ENCODE measurements around the gene MTX1. TPM values are rescaled to one million over a fixed set of nuclear protein-coding genes. Genes with fewer than 3 reads are reported as not detected.
"Not testable (repeated sequence)": the region's sequence is repeated elsewhere in the genome, so short reads cannot be mapped to it uniquely, and the experiment has no call there.

Gene MTX1
- total and polyA plus RNA-seq, 4 experiments from 2014 or later, result 17.7 to 65.5 (median 30.4) TPM

DNA sequence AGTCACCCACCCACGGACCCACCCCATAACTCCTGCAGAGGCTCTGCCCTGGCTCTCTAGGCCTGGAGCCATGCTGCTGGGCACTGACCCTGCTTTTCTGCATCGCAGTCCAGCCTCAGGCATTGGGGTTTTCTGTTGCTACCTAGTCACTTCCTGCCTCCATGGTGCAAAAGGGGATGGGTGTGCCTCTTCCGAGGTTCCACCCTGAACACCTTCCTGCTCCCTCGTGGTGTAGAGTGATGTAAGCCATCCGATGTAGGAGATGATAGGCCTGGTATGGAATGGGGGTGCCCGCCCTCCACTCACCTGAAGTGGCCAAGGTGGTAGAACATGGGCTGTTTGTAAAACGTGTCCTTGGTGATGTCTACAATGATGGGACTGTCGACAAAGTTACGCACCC is 26.9 kb downstream of the MTX1 start:
- H3K27me3 Mint-ChIP-seq; H3K4me3 ChIP-seq (ENCODE audit: low read length in 2 of 2); H3K36me3 ChIP-seq (ENCODE audit: insufficient read depth, low read length); H3K9me3 Mint-ChIP-seq; H3K9me3 ChIP-seq (ENCODE audit: control insufficient read depth in 1 of 2, low read length in 2 of 2); H3K27me3 ChIP-seq (ENCODE audit: insufficient read depth, low read length); intact Hi-C loops (cut with micrococcal nuclease); POLR2A ChIA-PET (ENCODE audit: partially characterized antibody): not testable (repeated sequence)
- Mint-ChIP-seq H3K4me3 (peak overlapping the region in 6 of 8 donors; percentile 2 to 71 (median 46)), H3K4me1 (peaks cover 9 to 25% (median 21%) of the 10 kb centered on the region in 4 donors), H3K36me3 (peaks cover 21 to 33% of the 10 kb centered on the region in 2 donors), H3K27ac (peak overlapping the region; percentile 74 to 95 (median 86))
- peak in 2 of 5 donors; percentile 26 to 39 for DNase-seq
- H3K27ac ChIP-seq (ENCODE audit: low read depth, low read length), result peak overlapping the region; percentile 14
- CTCF ChIA-PET (ENCODE audit: partially characterized antibody), result interaction anchor here (1.7 kb wide), 1 partner anchor 15 kb away, joined by 7 read pairs; no protein-coding TSS in a partner anchor
- H3K4me1 ChIP-seq (ENCODE audit: insufficient read depth, low read length), result peaks cover 22% of the 10 kb centered on the region

DNA sequence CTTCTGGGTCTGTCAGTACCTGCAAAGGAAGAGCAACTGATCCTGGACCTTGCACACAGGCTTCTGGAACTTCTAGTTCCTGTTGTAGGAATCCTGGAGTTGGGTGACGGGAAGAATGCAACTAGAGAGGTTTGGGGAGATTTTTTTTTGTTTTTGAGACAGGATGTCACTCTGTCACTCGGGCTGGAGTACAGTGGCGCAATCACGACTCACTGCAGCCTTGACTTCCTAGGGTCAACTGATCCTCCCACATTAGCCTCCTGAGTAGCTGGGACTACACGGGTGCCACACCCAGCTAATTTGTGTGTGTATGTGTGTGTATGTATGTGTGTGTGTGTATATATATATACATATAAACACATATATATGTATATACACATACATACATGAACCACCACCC is 28.0 kb downstream of the MTX1 start:
- Histone ChIP-seq H3K36me3 (ENCODE audit: insufficient read depth, low read length) (peaks cover 6% of the 10 kb centered on the region), H3K4me3 (ENCODE audit: low read length in 2 of 2) (no peak overlapping the region), H3K9me3 (ENCODE audit: control insufficient read depth in 1 of 2, low read length in 2 of 2) (no peaks in the 10 kb centered on the region), H3K27me3 (ENCODE audit: insufficient read depth, low read length) (no peaks in the 10 kb centered on the region), H3K4me1 (ENCODE audit: insufficient read depth, low read length) (peaks cover 32% of the 10 kb centered on the region), H3K27ac (ENCODE audit: low read depth, low read length) (no peak overlapping the region)
- ChIA-PET CTCF (ENCODE audit: partially characterized antibody) (interaction anchor here (0.5 to 1.7 kb wide), 3 partner anchors 13 to 29 kb away, joined by 3 to 7 read pairs (median 3); no protein-coding TSS in a partner anchor), POLR2A (ENCODE audit: partially characterized antibody) (no interaction called here)
- Mint-ChIP-seq H3K4me1 (peaks cover 15 to 36% (median 29%) of the 10 kb centered on the region in 4 donors), H3K27ac (peak overlapping the region in 6 of 7 donors; percentile 62 to 95 (median 78)), H3K27me3 (no peaks in the 10 kb centered on the region), H3K9me3 (no peaks in the 10 kb centered on the region), H3K4me3 (peak overlapping the region in 1 of 8 donors; percentile 35), H3K36me3 (peaks cover 21 to 38% of the 10 kb centered on the region in 2 donors)
- intact Hi-C loops (cut with micrococcal nuclease), result no loop called here
- DNase-seq, result no peak

DNA sequence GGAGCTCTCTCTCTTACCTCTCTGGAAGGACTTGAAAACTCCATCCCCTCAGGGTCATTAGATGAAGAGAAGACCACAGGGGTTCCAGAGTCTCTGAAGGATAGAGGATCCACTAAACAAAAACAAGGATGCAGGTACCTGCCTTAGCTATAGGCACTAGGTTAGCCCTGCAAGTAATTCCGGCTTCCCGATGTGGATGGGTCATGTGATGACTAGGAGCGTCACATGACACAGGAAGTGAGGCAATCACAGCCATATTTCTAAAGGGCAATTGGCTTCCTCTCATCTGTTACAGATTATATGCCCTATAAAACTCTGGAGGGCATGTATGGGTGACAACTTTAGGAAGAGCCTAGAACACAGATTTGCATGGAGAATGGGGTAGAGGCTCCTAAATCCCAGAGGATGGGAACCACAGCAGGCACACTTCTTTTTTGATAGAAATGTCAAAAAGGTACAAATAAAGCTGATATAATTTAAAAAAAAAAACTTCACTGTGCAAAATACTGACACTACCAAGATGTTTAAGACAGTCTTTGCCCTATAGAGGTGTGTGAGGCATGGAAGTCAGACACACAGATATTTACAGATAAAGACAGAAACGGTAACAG is 32.7 kb downstream of the MTX1 start:
- peak overlapping the region; percentile 57 for H3K27ac ChIP-seq (ENCODE audit: low read depth, low read length)
- peaks cover 16 to 66% (median 48%) of the 10 kb centered on the region in 4 donors for H3K4me1 Mint-ChIP-seq

DNA sequence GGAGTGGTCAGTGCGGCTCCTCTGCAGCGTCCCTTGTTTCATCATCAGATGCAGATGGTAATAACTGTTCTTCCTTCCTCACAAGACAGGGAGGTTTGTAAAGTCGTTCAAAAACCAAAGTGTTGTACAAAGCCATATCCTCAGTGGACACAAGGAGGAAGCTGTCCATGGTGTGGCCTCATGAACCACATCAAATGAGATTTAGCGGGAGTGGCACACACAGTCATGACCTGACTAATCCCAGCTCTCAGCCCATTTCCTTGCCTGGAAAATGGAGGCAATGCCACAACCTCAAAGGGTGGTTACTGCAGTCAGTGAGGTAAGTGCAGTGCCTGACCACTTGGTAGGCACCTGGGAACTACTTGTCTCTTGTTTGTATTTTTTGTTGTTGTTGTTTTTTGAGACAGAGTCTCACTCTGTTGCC is 33.4 kb downstream of the MTX1 start:
- DNase-seq, result no peak
- Histone ChIP-seq H3K4me3 (ENCODE audit: low read length in 2 of 2) (no peak overlapping the region), H3K27ac (ENCODE audit: low read depth, low read length) (peak overlapping the region; percentile 14), H3K9me3 (ENCODE audit: control insufficient read depth in 1 of 2, low read length in 2 of 2) (no peaks in the 10 kb centered on the region), H3K36me3 (ENCODE audit: insufficient read depth, low read length) (no peaks in the 10 kb centered on the region), H3K4me1 (ENCODE audit: insufficient read depth, low read length) (peaks cover 47% of the 10 kb centered on the region), H3K27me3 (ENCODE audit: insufficient read depth, low read length) (no peaks in the 10 kb centered on the region)
- Mint-ChIP-seq H3K27me3 (peaks cover 3% of the 10 kb centered on the region in 2 donors), H3K4me3 (peak overlapping the region in 4 of 8 donors; percentile 11 to 92 (median 52)), H3K27ac (peak overlapping the region; percentile 77 to 100 (median 90)), H3K36me3 (peaks cover 6 to 28% of the 10 kb centered on the region in 2 donors), H3K9me3 (peaks cover 0 to 9% (median 2%) of the 10 kb centered on the region in 8 donors), H3K4me1 (peaks cover 16 to 62% (median 43%) of the 10 kb centered on the region in 4 donors)
- intact Hi-C loops (cut with micrococcal nuclease), result loop anchor here (5.0 kb wide), 4 partner anchors 35 to 70 kb away; partner anchors contain the start of genes HCN3, KRTCAP2, MTX1 and THBS3
- ChIA-PET CTCF (ENCODE audit: partially characterized antibody) (interaction anchor here (0.6 to 2.0 kb wide), 5 partner anchors 9 to 359 kb away, joined by 3 to 8 read pairs (median 4); no protein-coding TSS in a partner anchor), POLR2A (ENCODE audit: partially characterized antibody) (interaction anchor here (0.8 to 2.0 kb wide), 7 partner anchors 9 to 368 kb away, joined by 3 to 14 read pairs (median 4); partner anchors contain the start of genes ASH1L, CLK2 and KRTCAP2)

More for the DNA sequence above, 32.7 kb downstream of the MTX1 start:
- H3K27me3 ChIP-seq (ENCODE audit: insufficient read depth, low read length), result no peaks in the 10 kb centered on the region
- H3K9me3 ChIP-seq (ENCODE audit: control insufficient read depth in 1 of 2, low read length in 2 of 2), result no peaks in the 10 kb centered on the region
- peaks cover 4% of the 10 kb centered on the region for H3K36me3 ChIP-seq (ENCODE audit: insufficient read depth, low read length)
- peak; percentile 70 to 81 (median 73) for DNase-seq
- ChIA-PET POLR2A (ENCODE audit: partially characterized antibody) (interaction anchor here (0.7 to 2.0 kb wide), 10 partner anchors 9 to 368 kb away, joined by 3 to 14 read pairs (median 4); partner anchors contain the start of genes ASH1L, CLK2 and KRTCAP2), CTCF (ENCODE audit: partially characterized antibody) (interaction anchor here (0.6 to 2.0 kb wide), 4 partner anchors 9 to 360 kb away, joined by 3 to 8 read pairs (median 4); no protein-coding TSS in a partner anchor)
- intact Hi-C loops (cut with micrococcal nuclease), result loop anchor here (5.0 kb wide), 4 partner anchors 34 to 69 kb away; partner anchors contain the start of genes HCN3, KRTCAP2, MTX1 and THBS3
- Mint-ChIP-seq H3K36me3 (peaks cover 13 to 34% of the 10 kb centered on the region in 2 donors), H3K4me3 (peak overlapping the region; percentile 81 to 92 (median 88)), H3K27ac (peak overlapping the region; percentile 77 to 99 (median 90)), H3K9me3 (peaks cover 0 to 9% (median 2%) of the 10 kb centered on the region in 8 donors), H3K27me3 (peaks cover 3% of the 10 kb centered on the region in 2 donors)
- peaks cover 51% of the 10 kb centered on the region for H3K4me1 ChIP-seq (ENCODE audit: insufficient read depth, low read length)
- H3K4me3 ChIP-seq (ENCODE audit: low read length in 2 of 2), result peak overlapping the region; percentile 44 to 58

DNA sequence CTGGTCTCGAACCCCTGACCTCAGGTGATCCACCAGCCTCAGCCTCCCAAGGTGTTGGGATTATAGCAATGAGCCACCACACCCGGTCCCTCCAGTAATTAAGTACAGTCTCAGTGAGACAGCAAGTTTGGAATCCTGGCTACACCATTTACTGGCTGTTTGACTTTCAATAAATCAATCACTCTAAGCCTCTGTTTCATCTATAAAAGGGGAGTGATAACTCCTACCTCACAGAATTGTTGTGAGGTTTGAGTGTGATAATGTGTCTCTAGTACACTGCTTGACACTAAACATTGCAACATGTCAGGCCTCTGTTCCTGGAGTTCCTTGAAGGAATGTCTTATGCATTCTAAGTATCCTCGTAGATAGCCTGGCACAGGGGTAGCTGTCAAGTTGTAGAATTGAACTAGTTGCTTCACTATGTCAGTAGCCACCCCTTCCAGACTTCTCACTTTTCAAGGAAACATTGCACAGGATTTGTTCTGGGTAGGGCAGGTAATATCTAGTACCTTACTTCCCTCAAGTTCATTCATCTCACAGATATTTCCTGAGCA is 34.4 kb downstream of the MTX1 start:
- peaks cover 47% of the 10 kb centered on the region for H3K4me1 ChIP-seq (ENCODE audit: insufficient read depth, low read length)

DNA sequence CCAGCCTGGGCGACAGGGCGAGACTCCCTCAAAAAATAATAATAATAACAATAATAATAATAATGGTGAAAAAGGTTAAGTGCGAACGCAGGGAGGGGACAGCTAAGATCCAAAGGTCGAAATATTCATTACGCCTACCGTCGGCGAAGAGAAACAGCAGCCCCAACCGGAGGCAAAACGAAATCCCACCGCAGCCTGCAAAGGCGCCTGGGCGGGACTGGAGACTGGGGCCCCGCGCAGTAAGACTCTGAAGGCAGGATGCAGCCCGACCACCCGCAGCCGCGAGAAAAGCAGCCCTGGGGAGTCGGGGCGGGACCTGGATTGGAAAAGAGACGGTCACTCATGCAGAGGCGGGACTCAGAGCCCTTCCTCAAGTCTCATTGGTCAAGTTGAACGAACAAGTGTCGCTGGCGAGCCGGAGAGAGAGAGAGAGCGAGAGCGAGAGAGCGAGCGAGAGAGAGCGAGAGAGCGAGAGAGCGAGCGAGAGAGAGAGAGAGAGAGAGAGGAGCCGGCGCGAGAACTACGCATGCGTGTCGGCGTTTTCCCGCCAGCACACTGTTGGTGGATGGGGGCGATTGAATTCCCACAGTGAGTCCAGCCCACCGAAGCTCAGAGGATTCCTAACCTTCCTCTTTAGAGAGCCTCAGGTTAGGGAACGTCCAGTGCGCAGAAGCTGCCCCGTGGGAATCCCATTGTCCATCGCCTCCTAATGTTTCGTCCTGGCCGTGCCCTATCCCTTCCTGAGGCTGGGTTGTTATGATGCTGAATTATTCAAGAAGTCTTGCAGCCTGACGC is 36.1 kb downstream of the MTX1 start:
- ChIA-PET POLR2A (ENCODE audit: partially characterized antibody) (interaction anchor here (0.6 to 3.5 kb wide), 30 partner anchors 9 to 873 kb away, joined by 3 to 47 read pairs (median 4); partner anchors contain the start of genes ASH1L, CLK2, ENTREP3 and GON4L), CTCF (ENCODE audit: partially characterized antibody) (interaction anchor here (0.6 to 3.7 kb wide), 9 partner anchors 17 to 77 kb away, joined by 3 to 14 read pairs (median 5); partner anchors contain the start of genes KRTCAP2, MTX1, RUSC1 and THBS3)
- Histone ChIP-seq H3K27me3 (ENCODE audit: insufficient read depth, low read length) (no peaks in the 10 kb centered on the region), H3K4me1 (ENCODE audit: insufficient read depth, low read length) (peaks cover 47% of the 10 kb centered on the region), H3K4me3 (ENCODE audit: low read length in 2 of 2) (peak overlapping the region; percentile 11 to 73), H3K9me3 (ENCODE audit: control insufficient read depth in 1 of 2, low read length in 2 of 2) (no peaks in the 10 kb centered on the region), H3K36me3 (ENCODE audit: insufficient read depth, low read length) (no peaks in the 10 kb centered on the region), H3K27ac (ENCODE audit: low read depth, low read length) (peak overlapping the region; percentile 78)
- peaks cover 0 to 9% (median 2%) of the 10 kb centered on the region in 8 donors for H3K9me3 Mint-ChIP-seq
- peaks cover 14 to 58% (median 39%) of the 10 kb centered on the region in 4 donors for H3K4me1 Mint-ChIP-seq
- peak overlapping the region; percentile 95 to 100 (median 99) for H3K27ac Mint-ChIP-seq
- H3K27me3 Mint-ChIP-seq, result peaks cover 3% of the 10 kb centered on the region in 2 donors
- peaks cover 0 to 9% of the 10 kb centered on the region in 2 donors for H3K36me3 Mint-ChIP-seq
- peak; percentile 94 to 98 (median 96) for DNase-seq
- intact Hi-C loops (cut with micrococcal nuclease), result loop anchor here (1.0 to 5.0 kb wide), 5 partner anchors 17 to 72 kb away; partner anchors contain the start of genes HCN3, KRTCAP2, MTX1 and THBS3
- H3K4me3 Mint-ChIP-seq, result peak overlapping the region; percentile 90 to 98 (median 93)

More for the DNA sequence above, 34.4 kb downstream of the MTX1 start:
- H3K36me3 Mint-ChIP-seq, result peaks cover 3 to 20% of the 10 kb centered on the region in 2 donors
- Histone ChIP-seq H3K4me3 (ENCODE audit: low read length in 2 of 2) (no peak overlapping the region), H3K27me3 (ENCODE audit: insufficient read depth, low read length) (no peaks in the 10 kb centered on the region), H3K36me3 (ENCODE audit: insufficient read depth, low read length) (no peaks in the 10 kb centered on the region), H3K27ac (ENCODE audit: low read depth, low read length) (peak overlapping the region; percentile 78), H3K9me3 (ENCODE audit: control insufficient read depth in 1 of 2, low read length in 2 of 2) (no peaks in the 10 kb centered on the region)
- peaks cover 0 to 9% (median 2%) of the 10 kb centered on the region in 8 donors for H3K9me3 Mint-ChIP-seq
- CTCF ChIA-PET (ENCODE audit: partially characterized antibody), result interaction anchor here (0.7 to 3.2 kb wide), 5 partner anchors 8 to 70 kb away, joined by 3 to 14 read pairs (median 4); partner anchors contain the start of genes KRTCAP2, MTX1 and THBS3
- POLR2A ChIA-PET (ENCODE audit: partially characterized antibody), result interaction anchor here (0.8 to 3.5 kb wide), 8 partner anchors 11 to 81 kb away, joined by 3 to 47 read pairs (median 17); partner anchors contain the start of genes ENTREP3, MTX1, SCAMP3 and THBS3
- peaks cover 3% of the 10 kb centered on the region in 2 donors for H3K27me3 Mint-ChIP-seq
- no peak for DNase-seq
- intact Hi-C loops (cut with micrococcal nuclease), result loop anchor here (5.0 kb wide), 4 partner anchors 34 to 71 kb away; partner anchors contain the start of genes HCN3, KRTCAP2, MTX1 and THBS3
- H3K27ac Mint-ChIP-seq, result peak overlapping the region; percentile 84 to 100 (median 99)
- peak overlapping the region; percentile 90 to 98 (median 93) for H3K4me3 Mint-ChIP-seq
- H3K4me1 Mint-ChIP-seq, result peaks cover 16 to 59% (median 43%) of the 10 kb centered on the region in 4 donors
